ENCODE data around the gene IGFL3.
"Not testable (repeated sequence)": the region's sequence is repeated elsewhere in the genome, so short reads cannot be mapped to it uniquely, and the experiment has no call there.

IGFL3 gene

GRCh38 chr19:46126086-46126580, 1.6 kb upstream of the IGFL3 start:
- no peak overlapping the region for H3K4me3 ChIP-seq (ENCODE audit: low read depth, low read length)

GRCh38 chr19:46125447-46125846, 959 bp upstream of the IGFL3 start:
- H3K4me3 ChIP-seq (ENCODE audit: low read depth, low read length): no peak overlapping the region

GRCh38 chr19:46118136-46118535, 6.4 kb downstream of the IGFL3 start:
- H3K4me3 ChIP-seq (ENCODE audit: low read depth, low read length): no peak overlapping the region

GRCh38 chr19:46116121-46116520, 8.4 kb downstream of the IGFL3 start:
- no peak overlapping the region for H3K4me3 ChIP-seq (ENCODE audit: low read depth, low read length)

- H3K4me3 ChIP-seq (ENCODE audit: low read depth, low read length): no peak overlapping the region
These were observed 8.9 kb downstream of the IGFL3 start for GRCh38 chr19:46115396-46116106.

GRCh38 chr19:46113726-46114125, 10.8 kb downstream of the IGFL3 start:
- no peak overlapping the region for H3K4me3 ChIP-seq (ENCODE audit: low read depth, low read length)

- no peak overlapping the region for H3K4me3 ChIP-seq (ENCODE audit: low read depth, low read length)
These were observed 12.0 kb downstream of the IGFL3 start for GRCh38 chr19:46112527-46112926.

GRCh38 chr19:46111376-46111775, 13.1 kb downstream of the IGFL3 start:
- H3K4me3 ChIP-seq (ENCODE audit: low read depth, low read length): no peak overlapping the region

- H3K4me3 ChIP-seq (ENCODE audit: low read depth, low read length): no peak overlapping the region
These were observed 14.6 kb downstream of the IGFL3 start for GRCh38 chr19:46109876-46110275.

- H3K4me3 ChIP-seq (ENCODE audit: low read depth, low read length): no peak overlapping the region
These were observed 17.1 kb downstream of the IGFL3 start for GRCh38 chr19:46107371-46107770.

- not testable (repeated sequence) for H3K4me3 ChIP-seq (ENCODE audit: low read depth, low read length)
These were observed 22.2 kb downstream of the IGFL3 start for GRCh38 chr19:46102333-46102732.

- H3K4me3 ChIP-seq (ENCODE audit: low read depth, low read length): no peak overlapping the region
These were observed 23.2 kb downstream of the IGFL3 start for GRCh38 chr19:46101293-46101692.

- H3K4me3 ChIP-seq (ENCODE audit: low read depth, low read length): no peak overlapping the region
These were observed 24.1 kb downstream of the IGFL3 start for GRCh38 chr19:46100344-46100743.

- H3K4me3 ChIP-seq (ENCODE audit: low read depth, low read length): no peak overlapping the region
These were observed 34.0 kb downstream of the IGFL3 start for GRCh38 chr19:46090444-46090843.

GRCh38 chr19:46089432-46089831, 35.1 kb downstream of the IGFL3 start:
- no peak overlapping the region for H3K4me3 ChIP-seq (ENCODE audit: low read depth, low read length)

- no peak overlapping the region for H3K4me3 ChIP-seq (ENCODE audit: low read depth, low read length)
These were observed 36.4 kb downstream of the IGFL3 start for GRCh38 chr19:46088101-46088500.

- H3K4me3 ChIP-seq (ENCODE audit: low read depth, low read length): no peak overlapping the region
These were observed 38.6 kb downstream of the IGFL3 start for GRCh38 chr19:46085888-46086287.

- no peak overlapping the region for H3K4me3 ChIP-seq (ENCODE audit: low read depth, low read length)
These were observed 41.8 kb downstream of the IGFL3 start for GRCh38 chr19:46082728-46083050.

- no peak overlapping the region for H3K4me3 ChIP-seq (ENCODE audit: low read depth, low read length)
These were observed 42.4 kb downstream of the IGFL3 start for GRCh38 chr19:46081928-46082727.

GRCh38 chr19:46080561-46080960, 43.9 kb downstream of the IGFL3 start:
- no peak overlapping the region for H3K4me3 ChIP-seq (ENCODE audit: low read depth, low read length)

GRCh38 chr19:46079576-46079975, 44.9 kb downstream of the IGFL3 start:
- no peak overlapping the region for H3K4me3 ChIP-seq (ENCODE audit: low read depth, low read length)

GRCh38 chr19:46078573-46079332, 45.7 kb downstream of the IGFL3 start:
- not testable (repeated sequence) for H3K4me3 ChIP-seq (ENCODE audit: low read depth, low read length)
